SK-N-SH (cell line): ENCODE measurements around the gene DLG2. TPM values are rescaled to one million over a fixed set of nuclear protein-coding genes. Genes with fewer than 3 reads are reported as not detected.

Experiments
- CTCF ChIA-PET: fragments of 300-600, 350-600 bp; formaldehyde crosslinking; extraction: SDS; loops from one replicate; lab custom pipeline; 2021; lab: Yijun Ruan, JAX
- POLR2A ChIA-PET: fragments of 350-600 bp; sonication (Branson Sonifier 250); formaldehyde crosslinking; extraction: SDS; loops from one replicate; lab custom pipeline; 2020; ENCODE audit warnings: antibody characterized with exemption, inconsistent platforms; lab: Yijun Ruan, JAX
- DNase-seq: peaks from one replicate; pipeline ENCODE4 v3.0.0; 2012
- H2AFZ ChIP-seq: fragments of 200-600 bp; sonication (generic); 2 replicates; pipeline ENCODE4 v1.8.1; 2016; ENCODE audit warnings: antibody characterized with exemption, mild to moderate bottlenecking, low read depth
- H3F3A ChIP-seq: fragments of 200-600 bp; sonication (generic); replicated peaks from 2 replicates; pipeline ENCODE3; 2016; ENCODE audit warnings: antibody characterized with exemption, mild to moderate bottlenecking; ENCODE audit not compliant: insufficient read depth
- H3K27ac ChIP-seq, 2 experiments: fragments of 200-500 bp in 1 of 2; fragments of 200-600 bp in 1 of 2; sonication (Bioruptor generic) in 1 of 2; sonication (generic), shearing (Covaris generic) in 1 of 2; 2 replicates each; pipeline versions ENCODE4 v1.5.1 to v1.6.1; 2014 to 2016; ENCODE audit warnings: low read depth in 2 of 2, inconsistent platforms in 1 of 2, low read length in 1 of 2, mild to moderate bottlenecking in 1 of 2, mixed read lengths in 1 of 2
- H3K27me3 ChIP-seq: fragments of 200-600 bp; sonication (generic), shearing (Covaris generic); 2 replicates; pipeline ENCODE4 v1.6.1; 2016; ENCODE audit warnings: mixed run types; ENCODE audit not compliant: insufficient read depth
- H3K36me3 ChIP-seq, 2 experiments: fragments of 200-500 bp in 1 of 2; fragments of 200-600 bp in 1 of 2; sonication (Bioruptor generic) in 1 of 2; sonication (generic) in 1 of 2; replicated peaks in 1 of 2; 2 replicates each; pipeline versions ENCODE3 to v1.5.1; 2014 to 2016; ENCODE audit warnings: low read length in 1 of 2, mild to moderate bottlenecking in 1 of 2; ENCODE audit not compliant: insufficient read depth in 2 of 2, control insufficient read depth in 1 of 2
- H3K4me1 ChIP-seq, 2 experiments: fragments of 200-500 bp in 1 of 2; fragments of 200-600 bp in 1 of 2; sonication (Bioruptor generic) in 1 of 2; sonication (generic), shearing (Covaris generic) in 1 of 2; 2 replicates each; pipeline versions ENCODE4 v1.5.1 to v1.6.1; 2014 to 2016; ENCODE audit warnings: low read depth in 1 of 2, low read length in 1 of 2, mixed run types in 1 of 2; ENCODE audit not compliant: insufficient read depth in 2 of 2, control insufficient read depth in 1 of 2
- H3K4me2 ChIP-seq: fragments of 200-600 bp; sonication (generic), shearing (Covaris generic); 2 replicates; pipeline ENCODE4 v1.6.1; 2017; ENCODE audit warnings: mixed run types
- H3K4me3 ChIP-seq, 2 experiments: fragments of 200-500 bp in 1 of 2; fragments of 200-600 bp in 1 of 2; sonication (Bioruptor generic) in 1 of 2; sonication (generic), shearing (Covaris generic) in 1 of 2; 2 replicates each; pipeline versions ENCODE4 v1.5.1 to v1.8.1; 2014 to 2016; ENCODE audit warnings: low read depth in 2 of 2, inconsistent platforms in 1 of 2, low read length in 1 of 2, mild to moderate bottlenecking in 1 of 2, mixed read lengths in 1 of 2, moderate library complexity in 1 of 2
- H3K79me2 ChIP-seq: fragments of 200-600 bp; sonication (generic); 2 replicates; pipeline ENCODE4 v1.8.1; 2017; ENCODE audit warnings: mild to moderate bottlenecking; ENCODE audit not compliant: insufficient read depth
- H3K9ac ChIP-seq: fragments of 200-600 bp; sonication (generic); 2 replicates; pipeline ENCODE4 v1.6.1; 2017; ENCODE audit warnings: mixed run types
- H3K9me2 ChIP-seq: fragments of 200-600 bp; sonication (generic); 2 replicates; pipeline ENCODE4 v1.6.1; 2017; ENCODE audit warnings: mixed run types
- H3K9me3 ChIP-seq: fragments of 200-600 bp; sonication (generic); 2 replicates; pipeline ENCODE4 v1.6.1; 2017; ENCODE audit warnings: mixed run types, mild to moderate bottlenecking, moderate library complexity
- H4K20me1 ChIP-seq: fragments of 200-600 bp; sonication (generic); 2 replicates; pipeline ENCODE4 v1.6.1; 2017; ENCODE audit warnings: mild to moderate bottlenecking, mixed run types; ENCODE audit not compliant: insufficient read depth
- CHD2 ChIP-seq: fragments of 150-350 bp; IDR thresholded peaks from 2 replicates; pipeline ENCODE4 v1.6.1; 2018; ENCODE audit warnings: low read length; ENCODE audit not compliant: partially characterized antibody
- ELF1 ChIP-seq: IDR thresholded peaks from 2 replicates; pipeline ENCODE4 v1.4.0; 2012
- EP300 ChIP-seq, 2 experiments: IDR thresholded peaks; 2 replicates each; pipeline versions ENCODE4 v1.4.0 to v1.6.1; 2012; ENCODE audit warnings: borderline replicate concordance in 1 of 2, low read depth in 1 of 2, low read length in 1 of 2
- EZH2phosphoT487 ChIP-seq: fragments of 200-600 bp; sonication (generic); IDR thresholded peaks from 2 replicates; pipeline ENCODE4 v1.6.1; 2017; ENCODE audit warnings: low read depth, mixed run types, mild to moderate bottlenecking, antibody characterized with exemption, moderate library complexity, borderline replicate concordance
- FOXJ3 ChIP-seq: sonication (generic); formaldehyde crosslinking; IDR thresholded peaks from 2 replicates; pipeline ENCODE4 v1.5.1; 2020; ENCODE audit warnings: mild to moderate bottlenecking, missing genetic modification reagents
- FOXM1 ChIP-seq: IDR thresholded peaks from 2 replicates; pipeline ENCODE4 v1.4.0; 2012; ENCODE audit warnings: low read depth, mild to moderate bottlenecking
- JUND ChIP-seq: IDR thresholded peaks from 2 replicates; pipeline ENCODE4 v1.4.0; 2012
- MEF2A ChIP-seq: IDR thresholded peaks from 2 replicates; pipeline ENCODE4 v1.4.0; 2012; ENCODE audit warnings: low read depth, borderline replicate concordance
- POLR2AphosphoS5 ChIP-seq: IDR thresholded peaks from 2 replicates; pipeline ENCODE4 v1.6.1; 2012; ENCODE audit warnings: low read depth, low read length
- REST ChIP-seq: IDR thresholded peaks from 2 replicates; pipeline ENCODE4 v1.6.1; 2012; ENCODE audit warnings: mild to moderate bottlenecking, low read depth, low read length, moderate library complexity
- RXRA ChIP-seq: IDR thresholded peaks from 2 replicates; pipeline ENCODE4 v1.4.0; 2012; ENCODE audit warnings: low read depth, mild to moderate bottlenecking, borderline replicate concordance
- SMC3 ChIP-seq: IDR thresholded peaks from 2 replicates; pipeline ENCODE4 v1.6.1; 2012; ENCODE audit warnings: low read depth, low read length, improper control_type of control experiment
- TAF1 ChIP-seq: IDR thresholded peaks from 2 replicates; pipeline ENCODE4 v1.6.1; 2012; ENCODE audit warnings: low read depth, mild to moderate bottlenecking, low read length, moderate library complexity, borderline replicate concordance
- TEAD4 ChIP-seq: IDR thresholded peaks from 2 replicates; pipeline ENCODE4 v1.4.0; 2012; ENCODE audit warnings: mild to moderate bottlenecking, borderline replicate concordance; ENCODE audit not compliant: insufficient read depth
- USF1 ChIP-seq: IDR thresholded peaks from 2 replicates; pipeline ENCODE4 v1.4.0; 2012; ENCODE audit warnings: low read depth, borderline replicate concordance
- USF2 ChIP-seq: fragments of 150-350 bp; IDR thresholded peaks from 2 replicates; pipeline ENCODE4 v1.6.1; 2017; ENCODE audit warnings: antibody characterized with exemption, low read length, low read depth, borderline replicate concordance
- WGBS: methylation state at CpG from one replicate; pipeline ENCODE4 v1.1.6; 2017; ENCODE audit warnings: low lambda C conversion rate; 5-methylcytosine and 5-hydroxymethylcytosine counted together
- polyA plus RNA-seq, 3 experiments: library from polyadenylated mRNA; depleted of rRNA; stranded (reverse); fragments of >200 nt; gene quantifications; 2 replicates each; pipeline ENCODE4 v1.2.3, GENCODE V29; 2012
- TF ChIP-seq, protein P1 (sequence below): fragments of 150-350 bp; IDR thresholded peaks from 2 replicates; pipeline ENCODE4 v1.6.1; 2016; ENCODE audit warnings: mild to moderate bottlenecking, low read depth, low read length

DLG2 gene
- polyA plus RNA-seq, 1 of the 3 experiments (the other 2 are of a cell fraction), result 0.21 TPM

DNA sequence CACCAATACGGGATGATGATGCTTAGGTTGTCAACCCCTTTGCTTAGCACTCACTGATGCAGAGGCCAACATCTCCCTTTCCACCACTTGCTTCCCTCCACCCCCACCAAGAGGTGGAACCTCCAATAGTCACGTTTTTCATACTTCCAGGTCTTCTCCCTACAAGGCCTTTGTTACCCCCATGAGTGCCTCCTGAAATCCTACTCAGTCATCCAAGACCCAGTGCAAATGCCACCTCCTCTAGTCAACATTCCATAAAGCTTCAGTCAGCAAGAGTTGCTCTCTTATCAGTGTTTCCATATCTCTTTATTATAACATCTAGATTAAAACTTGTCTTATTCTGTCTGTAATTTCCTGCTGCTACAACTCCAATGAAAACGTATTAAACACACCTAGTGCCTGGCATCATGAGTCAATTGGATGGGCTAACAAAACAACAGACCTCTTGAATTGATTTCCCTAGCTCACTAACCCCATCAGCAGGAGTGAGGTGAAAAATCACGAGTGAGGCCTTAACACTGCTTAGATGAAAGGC, 1970.3 kb downstream of the DLG2 start:
- H4K20me1 ChIP-seq, result no peaks in the 10 kb centered on the region
- no peak overlapping the region for H3K27ac ChIP-seq
- CTCF ChIA-PET, result no interaction called here
- H3K27me3 ChIP-seq, result no peaks in the 10 kb centered on the region
- no peaks in the 10 kb centered on the region; a peak in 1 of 4 replicates for H3K4me1 ChIP-seq
- H3K4me2 ChIP-seq, result no peak overlapping the region
- no peaks in the 10 kb centered on the region for H3K36me3 ChIP-seq
- H3F3A ChIP-seq, result no peaks in the 10 kb centered on the region
- H2AFZ ChIP-seq, result no peak overlapping the region
- TF ChIP-seq, protein P1, sequence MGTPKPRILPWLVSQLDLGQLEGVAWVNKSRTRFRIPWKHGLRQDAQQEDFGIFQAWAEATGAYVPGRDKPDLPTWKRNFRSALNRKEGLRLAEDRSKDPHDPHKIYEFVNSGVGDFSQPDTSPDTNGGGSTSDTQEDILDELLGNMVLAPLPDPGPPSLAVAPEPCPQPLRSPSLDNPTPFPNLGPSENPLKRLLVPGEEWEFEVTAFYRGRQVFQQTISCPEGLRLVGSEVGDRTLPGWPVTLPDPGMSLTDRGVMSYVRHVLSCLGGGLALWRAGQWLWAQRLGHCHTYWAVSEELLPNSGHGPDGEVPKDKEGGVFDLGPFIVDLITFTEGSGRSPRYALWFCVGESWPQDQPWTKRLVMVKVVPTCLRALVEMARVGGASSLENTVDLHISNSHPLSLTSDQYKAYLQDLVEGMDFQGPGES, result no peak
- TF ChIP-seq FOXM1 (no peak), USF2 (no peak), ELF1 (no peak), EP300 (IDR thresholded peaks at IDR 0.05; ENCODE audit: borderline replicate concordance in 1 of 2, low read depth in 1 of 2, low read length in 1 of 2) (no peak), REST (no peak), CHD2 (no peak), JUND (no peak)
- no peak overlapping the region for H3K9ac ChIP-seq
- no peaks in the 10 kb centered on the region for H3K79me2 ChIP-seq
- no peaks in the 10 kb centered on the region for H3K9me2 ChIP-seq
- no peak overlapping the region for H3K4me3 ChIP-seq
- POLR2A ChIA-PET, result no interaction called here
- H3K9me3 ChIP-seq, result no peaks in the 10 kb centered on the region
- DNase-seq, result no peak
- 31% methylated on average over 4 of the region's 4 CpGs for WGBS

GRCh38 chr11:83655976-83656375, 1971.2 kb downstream of the DLG2 start:
- TF ChIP-seq, protein P1, result no peak
- TF ChIP-seq TAF1, result no peak
- TF ChIP-seq ELF1, result no peak
- no peak for TF ChIP-seq MEF2A
- TF ChIP-seq JUND, result no peak
- no peak for TF ChIP-seq EP300 (IDR thresholded peaks at IDR 0.05; ENCODE audit: borderline replicate concordance in 1 of 2, low read depth in 1 of 2, low read length in 1 of 2)
- TF ChIP-seq TEAD4, result no peak
- TF ChIP-seq CHD2, result no peak
- TF ChIP-seq EZH2phosphoT487, result no peak
- TF ChIP-seq FOXJ3 (CRISPR knock-in tag), result no peak
- no peak for TF ChIP-seq POLR2AphosphoS5
- no peak for TF ChIP-seq SMC3
- no peak for TF ChIP-seq USF1
- TF ChIP-seq RXRA, result no peak
- Histone ChIP-seq H3K4me3 (no peak overlapping the region), H3K4me2 (no peak overlapping the region), H4K20me1 (no peaks in the 10 kb centered on the region), H3K4me1 (no peaks in the 10 kb centered on the region; a peak in 1 of 4 replicates), H3K27me3 (no peaks in the 10 kb centered on the region), H3F3A (no peaks in the 10 kb centered on the region), H2AFZ (no peak overlapping the region), H3K9me2 (no peaks in the 10 kb centered on the region), H3K9ac (no peak overlapping the region), H3K79me2 (no peaks in the 10 kb centered on the region), H3K9me3 (no peaks in the 10 kb centered on the region), H3K27ac (no peak overlapping the region), H3K36me3 (no peaks in the 10 kb centered on the region)
- CTCF ChIA-PET, result no interaction called here
- POLR2A ChIA-PET, result no interaction called here
- WGBS, result 62% methylated on average over 3 of the region's 3 CpGs
- no peak for DNase-seq
